Right ventricle myocardium superior (tissue), 1 donor: ENCODE results near the gene TRABD. TPM values are rescaled to one million over a fixed set of nuclear protein-coding genes. Genes with fewer than 3 reads are reported as not detected.
"Not testable (repeated sequence)": the region's sequence is repeated elsewhere in the genome, so short reads cannot be mapped to it uniquely, and the experiment has no call there.

Experiments
- ATAC-seq: fragments of 200-7000 bp; cut with Tn5 transposase; one replicate; pipeline ENCODE4 v1.9.1; 2020; ENCODE audit warnings: mild to moderate bottlenecking; ENCODE audit not compliant: poor library complexity
- DNase-seq: peaks from one replicate; pipeline ENCODE4 v3.0.0-alpha.2; 2020
- intact Hi-C: fragments of 100-400 bp; cut with DNase I; formaldehyde crosslinking; loops from one replicate; pipeline ENCODE4 v1.11.2; 2022
- total RNA-seq: library from RNA; stranded (reverse); fragmentation: NEBNext Ultra II Directional; extraction: Animal tissue kit (Norgen Biotek cat#: 25700); gene quantifications from one replicate; pipeline ENCODE4 v1.2.1, GENCODE V29; 2021
- donor health status: DM: no; HTN: yes; CAD: no; lungs with severe emphysema.

Gene TRABD
- total RNA-seq, 1 donor from 2014 or later: 22.0 TPM

- ATAC-seq (no peak), DNase-seq (no peak)
- intact Hi-C loops: no loop called here
Observed at GRCh38 chr22:50197856-50198623, 12.3 kb downstream of the TRABD start.

GRCh38 chr22:50198624-50199017 lies 12.9 kb downstream of the TRABD start:
- DNase-seq: no peak
- intact Hi-C loops: no loop called here
- ATAC-seq: no peak

GRCh38 chr22:50199251-50199721 lies 13.6 kb downstream of the TRABD start:
- no peak for DNase-seq
- intact Hi-C loops: no loop called here
- no peak for ATAC-seq

GRCh38 chr22:50199829-50200460 lies 14.2 kb downstream of the TRABD start:
- DNase-seq (no peak), ATAC-seq (peak; percentile 2)
- intact Hi-C loops: no loop called here

- peak; percentile 95 for DNase-seq
- ATAC-seq: peak; percentile 92
- intact Hi-C loops: no loop called here
Observed at GRCh38 chr22:50200461-50201190, 14.9 kb downstream of the TRABD start, which contains the start of gene SELENOO. Gene SELENOO, plus strand, starts transcription at chr22:50201011. Its CDS starts 26 bp downstream, at chr22:50201037.

GRCh38 chr22:50201191-50202129 lies 15.7 kb downstream of the TRABD start:
- DNase-seq (no peak), ATAC-seq (peak; percentile 7)
- intact Hi-C loops: no loop called here

GRCh38 chr22:50202130-50202666 lies 16.5 kb downstream of the TRABD start:
- no peak for ATAC-seq
- intact Hi-C loops: no loop called here
- no peak for DNase-seq

GRCh38 chr22:50203288-50203687 lies 17.6 kb downstream of the TRABD start:
- ATAC-seq: no peak

GRCh38 chr22:50204571-50204970 lies 18.9 kb downstream of the TRABD start:
- intact Hi-C loops: no loop called here
- ATAC-seq: no peak
- DNase-seq: no peak

More at GRCh38 chr22:50203288-50203687, 17.6 kb downstream of the TRABD start:
- intact Hi-C loops: no loop called here
- no peak for DNase-seq

GRCh38 chr22:50204998-50205397 lies 19.3 kb downstream of the TRABD start:
- ATAC-seq, DNase-seq: not testable (repeated sequence)
- intact Hi-C loops: loop anchor here (5.0 kb wide), 1 partner anchor 58 kb away; no protein-coding TSS in a partner anchor

GRCh38 chr22:50205781-50206569 lies 20.3 kb downstream of the TRABD start:
- ATAC-seq (no peak), DNase-seq (no peak)
- intact Hi-C loops: loop anchor here (5.0 kb wide), 1 partner anchor 59 kb away; no protein-coding TSS in a partner anchor

GRCh38 chr22:50206599-50206998 lies 20.9 kb downstream of the TRABD start:
- intact Hi-C loops: loop anchor here (5.0 kb wide), 1 partner anchor 59 kb away; no protein-coding TSS in a partner anchor
- ATAC-seq (peak; percentile 83), DNase-seq (peak; percentile 88)

- intact Hi-C loops: loop anchor here (5.0 kb wide), 1 partner anchor 60 kb away; no protein-coding TSS in a partner anchor
- ATAC-seq: no peak
- DNase-seq: peak; percentile 50
Observed at GRCh38 chr22:50207383-50208140, 21.8 kb downstream of the TRABD start.

- DNase-seq: no peak
- ATAC-seq: no peak
- intact Hi-C loops: loop anchor here (5.0 kb wide), 1 partner anchor 61 kb away; no protein-coding TSS in a partner anchor
Observed at GRCh38 chr22:50208430-50208938, 22.8 kb downstream of the TRABD start.

GRCh38 chr22:50208939-50209892 lies 23.5 kb downstream of the TRABD start:
- no peak for ATAC-seq
- intact Hi-C loops: loop anchor here (5.0 kb wide), 1 partner anchor 62 kb away; no protein-coding TSS in a partner anchor
- DNase-seq: no peak
